HL-60/S4 treated with phorbol 12-myristate 13-acetate at 8.2 ng/mL for 4 days and 3 days (cell line): Measurements from ENCODE around the gene BRD4.

Source experiments
- in situ Hi-C: fragments of 300-500 bp; cut with MboI; formaldehyde crosslinking; loops from 2 replicates; pipeline ENCODE4 v1.15.0; 2022; ENCODE audit warnings: low sequenced_read_pairs

Gene BRD4

DNA sequence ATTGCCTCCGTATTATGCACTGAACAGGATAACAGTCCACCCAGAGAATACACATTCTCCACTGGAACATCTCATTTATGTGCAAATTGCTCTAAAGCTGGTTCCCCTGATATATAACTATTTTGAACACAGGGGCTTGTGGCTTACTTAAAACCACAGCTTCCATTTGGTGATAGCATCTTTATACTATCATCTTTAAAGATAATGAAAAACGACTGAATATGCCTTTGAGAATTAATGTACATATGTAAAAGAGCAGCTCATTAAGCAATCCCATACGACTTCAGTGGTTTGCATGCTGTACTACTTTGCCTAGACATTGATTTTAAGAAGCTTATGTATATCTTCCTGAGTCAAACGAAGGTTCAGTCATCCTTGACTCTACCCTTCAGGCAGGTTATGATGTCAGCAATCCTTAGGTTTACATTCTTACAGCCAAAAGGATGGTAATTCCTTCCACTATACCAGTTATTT lies 40.8 kb downstream of the BRD4 start:
- in situ Hi-C loops = no loop called here

DNA sequence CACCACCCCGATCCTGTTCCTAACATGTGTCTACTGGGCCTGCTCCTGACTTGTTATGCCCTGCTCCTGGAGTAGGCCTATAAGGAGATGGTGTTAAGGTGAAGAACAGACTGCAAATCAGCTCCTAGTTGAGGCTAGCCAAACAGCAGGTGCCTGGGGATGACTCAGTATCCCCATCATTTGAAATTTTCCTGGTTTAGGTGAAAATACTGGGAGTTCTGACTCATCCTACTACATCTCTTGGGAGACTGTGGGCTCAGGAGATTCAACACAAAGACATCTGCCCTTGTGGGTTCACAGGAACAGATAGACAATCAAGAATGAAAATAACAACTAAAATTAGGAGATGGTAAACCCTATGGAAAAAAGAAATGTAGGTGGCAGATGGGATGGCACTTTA lies 41.2 kb downstream of the BRD4 start:
- in situ Hi-C loops = no loop called here

- in situ Hi-C loops = no loop called here
Measured at GRCh38 chr19:15290166-15290565, 42.2 kb downstream of the BRD4 start.

DNA sequence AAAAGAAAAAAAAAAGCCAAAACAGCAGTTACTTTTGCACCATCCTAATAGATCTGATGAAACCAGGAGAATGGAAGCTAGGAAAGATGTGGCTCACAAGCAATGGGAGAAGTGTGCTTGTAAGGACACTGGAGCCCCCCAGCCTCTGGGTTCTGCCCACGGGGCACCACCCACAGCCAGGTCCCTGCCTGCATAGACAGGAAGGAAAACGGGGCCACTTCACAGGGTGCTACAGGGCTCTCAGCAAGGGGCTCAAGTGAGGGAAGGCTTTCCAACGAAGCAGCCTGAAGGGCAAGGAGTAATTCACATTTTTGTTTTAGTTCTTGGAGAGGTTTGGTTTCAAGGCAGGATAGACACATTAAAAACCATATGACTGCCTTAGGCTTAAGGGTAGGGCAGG lies 42.7 kb downstream of the BRD4 start:
- in situ Hi-C loops = no loop called here

DNA sequence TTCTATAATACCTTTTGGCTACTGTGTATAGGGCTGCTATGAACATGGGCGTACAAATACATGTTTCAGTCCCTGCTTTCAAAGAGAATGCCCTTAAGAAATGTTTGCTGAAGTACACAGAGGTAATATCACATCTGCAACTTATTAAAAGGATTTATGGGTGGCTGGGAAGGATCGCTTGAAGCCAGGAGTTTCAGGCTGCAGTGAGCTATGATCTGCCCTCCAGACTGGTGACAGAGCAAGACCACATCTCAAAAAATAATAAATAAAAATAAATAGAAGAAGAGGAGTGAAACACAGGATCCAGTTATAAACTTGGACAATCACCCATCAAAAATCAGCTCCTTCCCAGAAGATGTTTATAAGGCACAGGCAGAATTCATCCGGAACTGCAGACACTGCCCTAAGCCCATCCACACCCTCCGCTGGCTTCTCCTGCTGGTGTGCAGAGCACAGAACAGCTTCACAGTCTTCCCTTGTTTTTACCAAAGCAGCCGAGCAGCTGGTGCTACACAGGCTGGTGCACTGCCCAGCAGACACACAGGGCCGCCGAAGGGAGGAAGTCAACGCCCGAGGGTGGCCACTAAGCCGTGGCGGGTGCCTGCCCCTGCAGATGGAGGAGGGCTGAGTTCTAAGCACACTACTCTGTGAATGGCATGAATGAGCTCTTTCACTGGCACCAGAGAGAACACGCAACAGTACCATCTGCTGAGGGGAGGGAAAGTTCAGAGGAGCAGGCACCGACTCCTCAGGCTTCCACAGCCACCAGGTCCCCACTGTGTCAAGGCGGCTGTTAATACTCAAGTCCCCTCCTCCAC lies 44.0 kb downstream of the BRD4 start:
- in situ Hi-C loops = no loop called here

DNA sequence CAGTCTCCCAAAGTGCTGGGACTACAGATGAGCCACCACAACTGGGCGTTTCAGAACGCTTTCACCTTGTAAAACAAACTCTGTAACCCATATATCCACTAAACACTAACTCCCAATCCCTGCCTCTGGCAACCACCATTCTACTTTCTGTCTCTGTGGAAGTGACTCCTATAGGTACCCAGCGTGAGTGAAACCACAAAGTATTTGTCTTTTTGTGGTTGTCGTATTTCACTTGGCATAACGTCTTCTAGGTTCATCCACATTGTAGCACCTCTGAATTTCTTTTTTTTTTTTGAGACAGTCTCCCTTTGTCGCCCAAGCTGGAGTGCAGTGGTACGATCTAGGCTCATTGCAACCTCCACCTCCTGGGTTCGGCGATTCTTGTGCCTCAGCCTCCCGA lies 44.8 kb downstream of the BRD4 start:
- in situ Hi-C loops = no loop called here

DNA sequence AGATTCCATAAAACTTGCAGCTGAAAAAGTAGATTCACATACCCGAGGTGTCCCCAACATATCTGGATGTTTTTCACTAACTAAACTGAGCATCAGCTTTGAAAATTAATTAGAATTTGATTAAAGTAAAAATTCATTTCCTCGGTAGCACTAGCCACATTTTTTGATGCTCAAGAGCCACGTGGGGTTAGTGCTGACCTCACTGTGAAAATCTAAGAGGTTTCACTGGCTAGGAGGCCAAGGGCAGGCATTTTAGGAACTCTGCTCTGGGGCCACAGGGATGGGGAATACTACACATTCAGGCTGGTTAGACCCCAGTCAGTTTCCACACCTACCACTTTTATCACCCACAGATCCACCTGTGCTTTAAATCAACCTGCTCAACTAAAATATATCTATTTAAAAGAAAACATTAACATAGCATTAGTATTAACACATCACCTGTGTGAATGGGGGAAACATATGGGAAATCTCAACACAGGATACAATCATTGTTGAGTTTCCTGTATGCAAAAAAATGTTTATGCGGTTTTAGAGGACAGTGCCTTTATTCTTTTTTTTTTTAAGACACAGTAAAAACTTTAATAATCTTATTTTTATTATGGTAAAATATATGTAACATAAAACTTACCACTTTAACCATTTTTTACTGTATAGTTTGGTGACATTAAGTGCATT lies 45.5 kb downstream of the BRD4 start:
- in situ Hi-C loops = no loop called here

GRCh38 chr19:15285896-15286591 lies 46.3 kb downstream of the BRD4 start:
- in situ Hi-C loops = no loop called here

DNA sequence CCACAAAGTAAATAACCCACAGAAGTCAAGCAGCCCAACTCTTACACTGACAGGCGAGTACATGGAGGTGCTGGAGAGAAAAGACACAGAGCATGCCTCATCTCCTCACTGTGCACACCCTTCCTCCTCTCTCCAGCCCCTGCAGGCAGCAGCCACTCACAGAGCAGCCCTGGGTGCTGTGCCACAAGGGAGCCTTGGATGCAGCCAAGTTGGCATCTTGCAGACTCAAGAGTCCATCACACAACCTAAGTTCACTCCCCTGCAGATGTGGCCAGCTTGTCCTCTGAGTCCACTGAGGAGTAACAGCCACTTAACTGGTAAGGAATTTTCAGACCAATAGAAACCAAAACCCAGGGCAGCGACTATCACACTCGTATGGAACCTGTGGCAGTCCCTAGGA lies 47.4 kb downstream of the BRD4 start:
- in situ Hi-C loops = no loop called here

DNA sequence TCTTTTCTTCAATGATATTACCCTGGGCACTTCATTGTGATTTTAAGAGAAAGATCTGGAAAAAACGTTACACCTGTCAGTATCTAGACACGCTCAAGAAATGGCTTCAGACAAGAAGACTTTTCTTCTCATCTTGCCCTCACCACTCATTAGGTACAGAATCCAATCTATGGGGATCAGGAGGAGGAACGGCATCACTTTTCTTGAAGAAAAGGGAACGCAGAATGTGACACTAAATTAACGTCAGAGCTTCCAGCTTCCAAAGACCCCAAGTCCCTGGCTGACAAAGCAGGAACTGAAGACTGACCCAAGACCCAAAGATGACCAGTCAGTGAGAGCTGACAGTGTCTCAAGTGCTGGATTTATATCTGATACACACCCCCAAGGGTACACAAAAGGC lies 48.2 kb downstream of the BRD4 start:
- in situ Hi-C loops = no loop called here

GRCh38 chr19:15283141-15283883 lies 49.0 kb downstream of the BRD4 start:
- in situ Hi-C loops = no loop called here

DNA sequence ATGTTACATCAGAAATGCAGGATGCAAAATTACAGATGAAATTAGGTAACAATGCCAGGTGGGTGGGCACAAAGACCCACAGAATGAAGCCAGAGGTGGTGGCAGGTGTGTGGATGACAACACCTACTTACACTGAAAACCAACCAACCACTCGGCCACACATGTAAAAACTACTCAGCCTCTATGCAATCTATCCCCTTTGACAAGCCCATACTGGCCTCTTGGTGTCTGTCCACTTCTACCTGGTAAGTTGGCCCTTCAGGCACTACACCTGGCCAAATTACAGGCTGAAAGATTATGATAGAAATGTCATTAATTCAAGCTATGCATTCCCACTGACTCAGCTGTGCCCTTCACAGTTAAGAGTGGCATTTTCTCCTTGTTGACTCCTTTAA lies 50.0 kb downstream of the BRD4 start:
- in situ Hi-C loops = no loop called here

DNA sequence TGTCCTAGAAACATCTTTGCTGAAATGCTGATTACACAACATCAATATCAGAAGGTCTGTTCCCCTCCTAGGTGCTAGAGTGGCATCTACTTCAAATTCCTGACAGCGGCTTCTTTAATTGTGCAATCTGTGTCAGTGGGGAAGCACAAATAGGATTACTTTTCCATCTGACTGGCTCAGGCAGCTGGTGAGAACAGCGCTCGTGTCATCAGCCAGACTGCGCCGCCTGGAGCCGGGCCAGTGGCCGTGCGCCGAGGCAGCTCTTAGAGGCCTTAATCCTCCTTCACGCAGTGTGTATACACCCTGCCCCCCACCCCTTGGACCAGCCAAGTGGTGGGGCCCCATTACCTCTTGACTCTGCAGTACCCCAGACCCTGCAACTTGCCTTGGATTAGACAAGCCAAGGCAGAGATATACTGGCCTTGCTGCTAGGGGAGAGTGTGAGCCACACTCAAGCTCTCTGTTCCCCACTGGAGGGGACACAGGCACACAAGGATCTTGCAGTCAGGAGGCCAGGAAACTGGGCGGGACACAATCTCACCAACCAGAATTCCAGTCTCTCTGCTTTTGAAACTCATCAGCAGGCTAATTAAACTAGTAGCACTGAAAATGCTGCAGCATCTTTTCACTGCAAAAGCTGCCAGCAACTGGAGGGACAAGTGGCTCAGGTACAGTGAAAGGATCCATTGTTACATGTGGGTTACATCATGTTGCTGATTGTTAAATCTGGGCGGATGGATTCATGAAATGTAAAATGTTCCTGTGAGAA lies 51.2 kb downstream of the BRD4 start:
- in situ Hi-C loops = no loop called here

DNA sequence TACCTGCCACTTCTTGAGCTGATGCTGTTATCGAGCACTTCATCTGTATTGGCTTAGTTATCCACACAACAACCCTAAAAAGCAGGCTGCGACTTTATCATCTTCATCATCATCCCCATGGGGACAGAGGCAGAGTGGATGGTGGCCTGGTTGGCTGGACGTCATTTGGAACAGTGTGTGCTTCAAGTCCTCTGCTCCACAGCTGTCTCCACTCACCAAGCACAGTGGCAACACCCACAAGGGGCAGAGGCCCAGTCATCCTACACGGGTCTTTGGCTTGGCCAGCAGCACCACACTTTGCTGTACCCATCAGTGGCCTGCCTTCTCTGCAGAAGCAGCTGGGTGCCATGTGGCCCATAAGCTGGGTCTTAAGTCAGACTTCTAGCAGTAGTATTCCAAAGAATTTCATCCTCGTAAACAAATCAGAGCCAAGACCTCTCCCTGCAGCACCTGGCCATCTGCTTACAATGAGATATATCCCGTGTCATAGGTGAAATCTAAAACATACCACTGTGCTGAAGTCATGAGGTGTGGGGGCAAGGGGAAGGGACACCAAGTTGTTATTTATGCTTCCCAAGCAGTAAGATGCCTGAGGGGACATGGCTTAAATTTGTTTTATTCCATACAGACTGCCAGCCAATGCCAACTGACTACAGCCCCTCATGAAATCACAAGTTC lies 52.2 kb downstream of the BRD4 start:
- in situ Hi-C loops = no loop called here

DNA sequence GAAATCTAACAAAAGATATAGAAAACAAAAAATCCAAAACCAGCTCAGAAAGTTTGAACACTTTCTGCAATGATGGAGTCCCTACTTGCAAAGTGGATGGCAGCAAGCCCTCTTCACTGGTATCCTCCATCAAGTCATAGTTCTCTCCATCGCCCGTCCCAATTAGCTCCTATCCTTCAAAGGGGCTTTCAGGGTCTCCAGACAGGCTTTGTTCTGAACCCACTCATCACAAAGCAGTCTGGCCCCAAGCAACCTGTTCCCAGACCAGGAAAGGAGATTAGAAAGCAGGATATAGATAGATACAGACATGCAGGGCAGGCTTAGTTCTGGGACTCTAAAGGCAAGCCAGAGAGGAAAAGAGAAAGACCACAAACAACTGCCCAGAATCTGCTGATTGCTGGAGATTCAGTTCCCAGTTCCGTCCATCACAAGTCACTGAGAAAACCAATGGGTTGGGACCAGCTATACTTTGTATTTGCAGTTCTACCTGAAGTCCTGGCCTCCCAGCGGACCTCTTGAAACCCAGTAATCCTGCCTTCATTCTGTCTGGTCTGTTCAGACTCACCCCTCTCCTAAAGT lies 52.9 kb downstream of the BRD4 start:
- in situ Hi-C loops = no loop called here

- in situ Hi-C loops = no loop called here
Measured at GRCh38 chr19:15276620-15277215, 55.6 kb downstream of the BRD4 start.

- in situ Hi-C loops = no loop called here
Measured at GRCh38 chr19:15274477-15274876, 57.9 kb downstream of the BRD4 start.

GRCh38 chr19:15269806-15270205 lies 62.5 kb downstream of the BRD4 start:
- in situ Hi-C loops = no loop called here

- in situ Hi-C loops = no loop called here
Measured at GRCh38 chr19:15268928-15269253, 63.4 kb downstream of the BRD4 start.
